Measurements from ENCODE around the gene VSTM2L. TPM values are rescaled to one million over a fixed set of nuclear protein-coding genes. Genes with fewer than 3 reads are reported as not detected.

Gene VSTM2L
- total and polyA plus RNA-seq, 3 donors from 2014 or later: 7.3 to 74.7 (median 40.2) TPM

DNA sequence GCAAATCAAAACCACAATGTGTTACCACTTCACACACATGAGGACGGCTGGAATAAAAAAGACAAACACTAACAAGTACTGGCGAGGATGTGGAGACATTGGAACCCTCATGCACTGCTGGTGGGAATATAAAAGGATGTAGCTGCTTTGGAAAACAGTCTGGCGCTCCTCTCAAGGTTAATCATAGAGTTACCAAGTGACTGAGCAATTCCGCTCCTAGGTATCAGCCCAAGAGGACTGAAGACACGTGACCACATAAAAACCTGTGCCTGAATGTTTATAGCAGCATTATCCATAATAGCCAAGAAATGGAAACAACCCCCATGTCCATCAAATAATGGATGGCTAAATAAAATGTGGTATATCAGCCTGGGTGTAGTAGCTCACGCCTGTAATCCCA lies 45.0 kb downstream of the VSTM2L start:
- Histone ChIP-seq H3K4me3 (no peak overlapping the region), H3K27me3 (no peaks in the 10 kb centered on the region), H3K4me1 (no peaks in the 10 kb centered on the region), H3K36me3 (ENCODE audit: low read depth, missing control alignments) (no peaks in the 10 kb centered on the region), H3K27ac (no peak overlapping the region), H3K9me3 (no peaks in the 10 kb centered on the region)
- intact Hi-C loops (cut with DNase I; ENCODE audit: low total_unique reads): no loop called here
- DNase-seq: no peak
- TF ChIP-seq CTCF (IDR thresholded peaks at IDR 0.05) (no peak), POLR2A (IDR thresholded peaks at IDR 0.05) (no peak)
- WGBS, 2 donors: 92 to 94% methylated on average over 6 of the region's 6 CpGs

- no peak for DNase-seq
- no peaks in the 10 kb centered on the region for H3K9me3 ChIP-seq
- no peaks in the 10 kb centered on the region for H3K4me1 ChIP-seq
- no peaks in the 10 kb centered on the region for H3K27me3 ChIP-seq
- TF ChIP-seq CTCF (IDR thresholded peaks at IDR 0.05): no peak
- no peak for TF ChIP-seq POLR2A (IDR thresholded peaks at IDR 0.05)
- intact Hi-C loops (cut with DNase I; ENCODE audit: low total_unique reads): no loop called here
- H3K36me3 ChIP-seq (ENCODE audit: low read depth, missing control alignments): no peaks in the 10 kb centered on the region
- H3K27ac ChIP-seq: no peak overlapping the region
- 95 to 96% methylated on average over 9 to 11 of the region's 11 CpGs for WGBS, 2 donors
- H3K4me3 ChIP-seq: no peak overlapping the region
These were observed 46.0 kb downstream of the VSTM2L start for GRCh38 chr20:37948956-37949355.

- Histone ChIP-seq H3K4me1 (no peaks in the 10 kb centered on the region), H3K36me3 (ENCODE audit: low read depth, missing control alignments) (no peaks in the 10 kb centered on the region), H3K27me3 (no peaks in the 10 kb centered on the region), H3K27ac (no peak overlapping the region), H3K9me3 (no peaks in the 10 kb centered on the region), H3K4me3 (no peak overlapping the region)
- TF ChIP-seq POLR2A (IDR thresholded peaks at IDR 0.05) (no peak), CTCF (IDR thresholded peaks at IDR 0.05) (no peak)
- intact Hi-C loops (cut with DNase I; ENCODE audit: low total_unique reads): no loop called here
- WGBS, 2 donors: 91 to 96% methylated on average over 5 of the region's 5 CpGs
- DNase-seq: no peak
These were observed 51.3 kb downstream of the VSTM2L start for GRCh38 chr20:37954190-37954589.

- Histone ChIP-seq H3K9me3 (no peaks in the 10 kb centered on the region), H3K27ac (no peak overlapping the region), H3K27me3 (no peaks in the 10 kb centered on the region), H3K36me3 (ENCODE audit: low read depth, missing control alignments) (no peaks in the 10 kb centered on the region), H3K4me3 (no peak overlapping the region), H3K4me1 (no peaks in the 10 kb centered on the region)
- TF ChIP-seq CTCF (IDR thresholded peaks at IDR 0.05) (no peak), POLR2A (IDR thresholded peaks at IDR 0.05) (no peak)
- DNase-seq: no peak
- intact Hi-C loops (cut with DNase I; ENCODE audit: low total_unique reads): no loop called here
- 79 to 82% methylated on average over 14 of the region's 14 CpGs for WGBS, 2 donors
These were observed 51.7 kb downstream of the VSTM2L start for GRCh38 chr20:37954626-37955025.

DNA sequence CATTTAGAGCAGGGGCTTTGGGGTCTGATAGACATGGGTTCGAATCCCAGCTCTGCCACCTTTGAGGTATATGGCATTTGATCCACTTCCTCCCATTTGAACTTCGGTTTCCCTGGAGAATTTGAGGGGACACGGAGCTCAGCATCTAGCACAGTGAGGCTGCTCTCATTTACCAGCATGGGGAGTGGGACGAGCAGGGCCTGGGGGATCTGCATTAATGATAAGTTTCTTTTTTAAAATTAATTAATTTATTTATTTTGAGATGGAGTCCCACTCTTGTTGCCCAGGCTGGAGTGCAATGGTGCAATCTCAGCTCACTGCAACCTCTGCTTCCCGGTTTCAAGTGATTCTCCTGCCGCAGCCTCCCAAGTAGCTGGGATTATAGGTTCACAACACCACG lies 52.6 kb downstream of the VSTM2L start:
- Histone ChIP-seq H3K27ac (no peak overlapping the region), H3K4me1 (no peaks in the 10 kb centered on the region), H3K9me3 (no peaks in the 10 kb centered on the region), H3K36me3 (ENCODE audit: low read depth, missing control alignments) (no peaks in the 10 kb centered on the region), H3K4me3 (no peak overlapping the region), H3K27me3 (no peaks in the 10 kb centered on the region)
- no peak for DNase-seq
- TF ChIP-seq CTCF (IDR thresholded peaks at IDR 0.05) (no peak), POLR2A (IDR thresholded peaks at IDR 0.05) (no peak)
- intact Hi-C loops (cut with DNase I; ENCODE audit: low total_unique reads): no loop called here
- 90% methylated on average over 7 of the region's 7 CpGs for WGBS, 2 donors

All from testis (tissue), 3 donors.